Fibroblast of villous mesenchyme (primary cell): ENCODE measurements around the gene KCND1. TPM values are rescaled to one million over a fixed set of nuclear protein-coding genes. Genes with fewer than 3 reads are reported as not detected.

Experiments used
- DNase-seq: peaks from one replicate; pipeline ENCODE4 v3.0.0-alpha.2; 2010; ENCODE audit warnings: low read depth
- H3K4me3 ChIP-seq: 2 replicates; pipeline ENCODE4 v1.5.1; 2011; ENCODE audit warnings: low read depth, mild to moderate bottlenecking, low read length
- total RNA-seq: library from RNA; depleted of rRNA; stranded (reverse); fragments of >200 nt; gene quantifications from 2 replicates; pipeline ENCODE4 v1.2.3, GENCODE V29; 2012
- TF ChIP-seq, protein P1 (sequence below): IDR thresholded peaks from 2 replicates; pipeline ENCODE4 v1.5.1; 2012; ENCODE audit warnings: low read depth, mild to moderate bottlenecking, low read length; ENCODE audit not compliant: insufficient read depth

The KCND1 gene
- total RNA-seq, 1 donor = 2.6 TPM

DNA sequence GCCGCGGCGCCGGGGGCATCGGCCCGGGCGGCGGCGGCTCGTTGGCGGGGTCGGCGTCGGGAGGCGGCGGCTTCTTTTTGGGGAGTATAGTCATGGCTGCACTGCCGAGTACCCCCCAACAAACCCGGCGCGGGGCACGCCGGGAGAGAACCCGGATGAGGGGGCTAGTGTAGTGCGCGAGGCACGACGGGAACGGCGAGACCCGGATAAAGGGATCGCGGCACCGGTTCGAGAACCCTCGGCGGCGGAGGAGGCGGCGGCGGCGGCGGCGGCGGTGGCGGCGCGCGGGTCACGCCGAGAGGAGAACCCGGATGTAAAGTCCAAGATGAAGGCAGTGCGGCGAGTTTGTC is 14.2 kb downstream of the KCND1 start, which contains the start of gene OTUD5:
Gene OTUD5, minus strand, starts transcription at position 131 of the 350 bp plus-strand sequence. Its CDS starts 37 bp downstream, at position 94.
- TF ChIP-seq, protein P1, sequence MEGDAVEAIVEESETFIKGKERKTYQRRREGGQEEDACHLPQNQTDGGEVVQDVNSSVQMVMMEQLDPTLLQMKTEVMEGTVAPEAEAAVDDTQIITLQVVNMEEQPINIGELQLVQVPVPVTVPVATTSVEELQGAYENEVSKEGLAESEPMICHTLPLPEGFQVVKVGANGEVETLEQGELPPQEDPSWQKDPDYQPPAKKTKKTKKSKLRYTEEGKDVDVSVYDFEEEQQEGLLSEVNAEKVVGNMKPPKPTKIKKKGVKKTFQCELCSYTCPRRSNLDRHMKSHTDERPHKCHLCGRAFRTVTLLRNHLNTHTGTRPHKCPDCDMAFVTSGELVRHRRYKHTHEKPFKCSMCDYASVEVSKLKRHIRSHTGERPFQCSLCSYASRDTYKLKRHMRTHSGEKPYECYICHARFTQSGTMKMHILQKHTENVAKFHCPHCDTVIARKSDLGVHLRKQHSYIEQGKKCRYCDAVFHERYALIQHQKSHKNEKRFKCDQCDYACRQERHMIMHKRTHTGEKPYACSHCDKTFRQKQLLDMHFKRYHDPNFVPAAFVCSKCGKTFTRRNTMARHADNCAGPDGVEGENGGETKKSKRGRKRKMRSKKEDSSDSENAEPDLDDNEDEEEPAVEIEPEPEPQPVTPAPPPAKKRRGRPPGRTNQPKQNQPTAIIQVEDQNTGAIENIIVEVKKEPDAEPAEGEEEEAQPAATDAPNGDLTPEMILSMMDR = no peak
- no peak for DNase-seq
- peak within 1 kb of the TSS; percentile 68 for H3K4me3 ChIP-seq

DNA sequence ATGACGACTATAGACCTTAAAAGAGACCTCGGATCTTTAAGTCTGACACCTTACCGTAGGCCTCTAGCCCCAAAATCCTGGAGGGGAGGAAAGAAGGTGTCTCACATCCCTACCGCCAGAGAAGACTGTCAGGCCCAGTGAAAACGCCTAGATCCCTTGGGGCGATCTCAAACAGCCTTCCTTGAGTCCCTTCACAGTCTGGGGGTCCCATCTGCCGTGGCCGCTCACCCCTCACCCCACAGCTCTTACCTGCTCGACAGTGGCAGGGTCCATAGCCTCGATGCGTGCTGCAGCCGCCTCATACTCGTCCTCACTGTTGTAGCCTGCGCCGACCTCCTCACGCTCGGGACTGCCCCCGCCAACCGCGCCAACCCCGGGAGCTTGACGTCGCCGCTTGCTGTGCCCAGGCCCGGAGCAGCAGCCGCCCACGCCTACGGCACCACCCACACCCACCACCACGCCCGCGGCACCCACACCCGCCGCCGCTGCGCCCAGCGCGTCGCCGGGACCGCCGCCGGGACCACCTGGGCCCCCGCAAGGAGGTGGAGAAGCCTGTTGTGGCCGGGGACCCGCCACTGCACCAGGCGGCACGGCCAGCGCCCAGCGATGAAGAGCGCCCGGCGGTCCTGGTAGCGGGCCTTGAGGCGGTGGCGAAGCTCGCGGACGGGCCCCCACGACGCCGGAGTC is 14.8 kb downstream of the KCND1 start:
- no peak for DNase-seq
- TF ChIP-seq, protein P1 = no peak
- peak overlapping the region; percentile 68 for H3K4me3 ChIP-seq

DNA sequence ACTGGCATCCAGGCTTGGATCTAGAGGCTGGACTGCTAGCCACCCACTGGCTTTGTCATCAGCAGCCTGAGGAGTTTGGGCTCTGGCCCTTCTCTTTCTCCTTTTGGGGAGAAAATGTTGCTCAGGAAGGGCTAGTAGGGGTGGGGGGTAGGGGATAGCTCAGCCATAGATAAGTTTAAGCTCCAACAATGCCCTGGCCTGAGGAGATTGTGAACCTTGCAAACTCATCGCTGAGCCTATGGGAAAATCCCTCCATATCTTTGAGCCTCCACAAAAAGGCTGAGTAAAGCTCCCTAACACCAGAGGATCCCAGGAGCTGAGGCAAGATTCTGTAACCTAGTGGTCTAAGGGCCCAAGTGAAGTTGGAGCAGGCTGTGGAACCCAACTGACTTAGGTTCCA is 23.1 kb downstream of the KCND1 start:
- H3K4me3 ChIP-seq = no peak overlapping the region
- DNase-seq = no peak
- TF ChIP-seq, protein P1 = no peak

DNA sequence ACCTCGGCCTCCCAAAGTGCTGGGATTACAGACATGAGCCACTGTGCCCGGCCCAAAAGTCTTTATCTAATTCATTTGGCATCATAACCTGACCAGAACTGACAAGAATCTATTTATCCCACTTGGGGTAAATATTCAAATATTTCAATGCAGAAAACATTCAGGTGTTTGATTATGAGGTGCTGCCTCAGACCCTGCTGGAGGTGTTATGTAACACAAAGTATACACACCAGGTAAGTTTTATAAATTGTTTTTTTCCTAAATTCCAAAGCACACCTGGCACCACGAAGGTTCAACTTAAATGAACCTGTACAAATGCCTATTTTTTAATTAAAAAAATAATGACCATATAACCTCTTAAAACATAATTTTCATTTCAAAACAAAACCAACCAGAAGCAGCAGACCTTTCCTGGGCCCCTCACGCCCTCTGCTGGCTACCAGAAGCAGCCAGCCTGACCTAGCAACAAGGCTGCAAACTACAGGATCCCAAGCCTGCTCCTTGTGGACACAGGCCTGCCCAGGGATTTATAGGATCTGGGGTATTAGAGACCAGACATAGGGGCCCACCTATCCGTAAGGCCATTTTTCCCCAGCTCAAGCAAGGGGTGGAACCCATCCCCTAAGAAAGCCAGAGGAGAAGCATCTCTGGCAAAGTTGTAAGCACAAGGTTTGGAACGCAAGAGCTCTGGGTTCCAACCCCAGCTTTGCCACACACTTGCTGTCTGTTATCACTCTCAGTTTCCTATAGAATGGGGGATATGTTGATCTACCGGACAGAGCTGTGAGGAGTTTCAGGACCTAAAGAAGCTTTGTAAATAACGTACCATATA is 25.9 kb downstream of the KCND1 start:
- H3K4me3 ChIP-seq = no peak overlapping the region
- DNase-seq = peak; percentile 57
- TF ChIP-seq, protein P1 = peak; percentile 71

DNA sequence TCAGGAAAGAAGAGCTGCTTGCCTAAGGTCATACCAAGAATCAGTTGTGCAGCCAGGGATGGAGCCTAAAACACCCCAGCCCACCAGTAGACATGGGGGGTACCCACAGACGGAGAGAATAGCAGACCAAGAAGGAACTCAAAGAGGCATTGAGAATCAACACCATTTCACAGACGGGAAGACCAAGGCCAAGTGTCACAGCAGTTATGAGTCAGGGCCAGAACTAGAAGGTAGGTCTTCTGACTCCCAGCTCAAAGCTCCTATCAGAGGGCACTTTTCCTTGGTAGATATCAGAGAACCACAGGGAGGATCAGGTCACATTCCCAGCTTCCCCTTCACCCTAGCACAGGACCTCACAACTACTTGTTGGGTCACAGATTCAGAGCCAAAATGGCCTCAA is 28.7 kb downstream of the KCND1 start:
- no peak for DNase-seq
- H3K4me3 ChIP-seq = no peak overlapping the region
- TF ChIP-seq, protein P1 = no peak

DNA sequence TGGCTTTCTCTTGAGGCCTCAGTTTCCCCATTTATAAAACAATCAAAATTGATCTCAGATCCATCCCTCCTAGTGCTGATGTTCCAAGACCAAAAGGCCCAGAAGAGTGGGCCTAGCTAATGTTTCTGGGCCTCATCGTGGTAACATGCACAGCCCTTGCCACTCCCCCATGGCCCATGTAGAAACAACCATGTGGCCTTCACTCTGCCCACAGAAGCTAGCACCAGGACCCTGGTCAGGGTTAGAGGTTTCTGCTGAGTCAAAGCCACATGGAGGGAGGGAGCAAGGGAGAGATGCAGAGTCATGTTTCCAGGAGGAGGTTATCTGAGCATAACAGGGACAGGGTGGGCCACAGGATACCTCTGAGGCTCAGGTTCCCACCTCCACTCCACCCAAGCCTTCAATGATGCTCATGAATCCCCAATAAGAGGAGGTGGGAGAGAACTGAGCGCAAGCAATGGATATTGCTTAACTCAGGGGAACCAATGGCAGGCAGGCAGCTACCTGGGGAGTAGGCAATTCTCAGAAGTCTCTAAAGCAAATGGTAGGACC is 31.2 kb downstream of the KCND1 start:
- TF ChIP-seq, protein P1 = no peak
- H3K4me3 ChIP-seq = no peak overlapping the region
- DNase-seq = no peak
